NCI-H510A treated with DMSO at 0.1 percent for 48 hours (cell line): Measurements from ENCODE around the gene CXCR3.
"Not testable (repeated sequence)": the region's sequence is repeated elsewhere in the genome, so short reads cannot be mapped to it uniquely, and the experiment has no call there.

Experiments used
- DNase-seq: peaks from one replicate; lab custom pipeline; 2025; lab: John Stamatoyannopoulos, UW

Gene CXCR3

DNA sequence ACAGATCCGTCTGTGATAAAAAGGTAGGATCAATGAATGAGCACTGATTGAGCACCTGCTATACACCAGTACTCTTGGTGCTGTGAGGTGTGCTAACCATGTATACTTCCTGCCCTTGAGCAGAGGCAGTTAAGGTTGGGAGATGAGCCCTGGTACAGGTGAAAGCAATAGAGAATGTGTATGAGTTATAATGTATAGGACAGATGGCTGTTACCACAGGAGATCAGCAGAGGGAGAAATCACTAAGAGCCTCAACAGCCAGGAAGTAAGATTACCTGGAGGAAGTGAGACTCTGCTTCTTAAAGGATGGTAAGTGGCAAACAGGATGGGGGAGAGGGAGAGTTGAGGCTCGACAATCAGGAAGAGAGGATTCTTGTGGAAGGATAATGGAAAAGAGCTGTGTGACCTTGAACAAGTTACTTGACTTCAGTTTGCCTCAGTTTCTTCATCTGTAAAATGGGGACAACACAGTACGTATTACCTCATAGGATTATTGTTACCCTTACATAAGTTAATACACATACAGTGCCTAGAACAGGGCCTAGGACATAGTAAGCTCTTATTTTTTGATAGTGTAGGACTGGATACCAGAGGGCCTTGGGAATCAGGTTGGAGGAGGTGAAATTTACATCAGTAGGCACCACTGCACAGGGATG is 9.1 kb downstream of the CXCR3 start:
- no peak for DNase-seq

DNA sequence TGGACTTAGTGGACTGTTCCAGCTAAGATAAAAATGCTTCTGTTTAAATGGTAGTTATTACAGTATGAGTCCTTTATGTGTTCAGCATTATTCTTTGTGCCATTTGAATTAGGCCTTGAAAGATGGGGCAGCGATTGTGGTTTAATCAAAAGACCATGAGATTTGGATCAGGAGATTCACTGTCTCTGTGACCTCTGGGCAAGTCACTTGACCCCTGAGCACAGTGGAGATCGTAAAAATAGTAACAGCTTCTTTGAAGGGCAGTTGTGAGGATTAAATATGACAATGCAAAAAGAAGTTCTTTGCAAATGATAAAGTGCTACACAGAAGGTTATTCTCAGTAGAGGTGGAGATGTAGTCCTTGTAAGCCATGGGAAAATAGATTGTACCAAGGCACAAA is 10.8 kb downstream of the CXCR3 start:
- DNase-seq: no peak

DNA sequence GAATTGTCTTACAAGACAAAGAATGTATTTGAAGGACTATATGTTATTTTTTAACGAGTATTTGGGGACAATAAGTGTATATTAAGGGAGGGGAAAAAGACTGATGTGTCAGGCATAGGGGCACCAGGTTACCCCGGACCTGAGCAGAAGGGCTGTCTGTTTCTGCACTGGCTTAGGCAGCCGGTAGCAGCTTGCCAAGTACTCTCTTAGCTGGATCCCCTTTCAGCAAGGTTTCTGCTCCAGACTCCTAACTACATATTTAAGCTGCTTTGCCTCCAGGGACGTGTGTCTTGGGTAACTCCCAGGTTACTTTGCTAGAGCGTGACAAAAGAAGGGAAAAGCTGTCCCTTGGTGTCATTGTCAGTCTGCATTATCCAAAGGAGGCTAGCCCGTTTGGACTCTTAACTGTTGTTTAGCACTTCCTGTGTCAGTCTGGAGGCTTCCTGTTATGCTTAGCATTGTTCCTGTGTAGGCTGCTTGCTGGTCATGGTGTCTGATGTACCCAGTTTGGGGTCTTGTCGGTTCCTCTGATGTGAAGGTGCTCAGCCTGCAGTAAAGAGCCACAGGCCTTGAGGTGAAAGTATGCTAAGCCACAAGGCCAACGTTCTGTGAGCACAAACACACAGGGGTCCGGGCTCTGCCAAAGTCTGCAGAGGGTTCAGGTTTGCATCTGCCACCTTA is 11.6 kb downstream of the CXCR3 start:
- DNase-seq: no peak

DNA sequence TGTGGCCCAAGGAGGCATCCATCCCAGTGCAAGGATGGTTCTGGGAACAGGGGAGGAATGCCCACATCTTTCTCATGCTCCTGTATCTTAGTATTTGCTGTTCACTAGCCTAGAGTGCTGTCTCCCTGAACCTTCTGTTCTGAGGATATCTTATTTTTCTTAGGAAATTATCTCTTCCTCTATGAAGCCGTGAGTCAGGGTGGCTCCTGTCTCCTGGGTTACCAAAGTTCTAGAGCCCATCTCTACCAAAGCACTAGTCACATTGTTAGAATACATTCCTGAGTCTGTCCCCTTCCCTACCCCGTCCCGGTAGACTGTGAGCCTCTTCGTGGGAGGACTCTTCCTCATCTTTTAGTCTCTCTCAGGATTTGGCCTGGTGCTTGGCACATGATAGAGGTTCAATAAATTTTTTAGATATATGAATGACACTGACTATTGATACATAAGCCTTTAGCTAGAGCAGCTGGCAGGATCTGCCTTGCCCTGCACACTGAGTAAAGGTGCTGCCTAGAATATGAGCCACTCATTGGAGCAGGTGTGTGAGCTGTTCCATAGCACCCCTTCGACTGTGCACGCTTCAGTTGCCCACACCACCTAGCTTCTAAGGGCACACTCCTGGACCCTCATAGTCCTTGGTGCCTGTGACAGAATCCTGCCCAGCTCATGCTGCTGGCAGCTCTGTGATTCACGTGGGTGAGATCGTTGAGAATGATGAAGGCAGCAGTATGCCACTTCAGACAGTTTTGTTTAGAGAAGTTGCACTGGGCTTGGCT is 13.3 kb downstream of the CXCR3 start:
- DNase-seq: no peak

DNA sequence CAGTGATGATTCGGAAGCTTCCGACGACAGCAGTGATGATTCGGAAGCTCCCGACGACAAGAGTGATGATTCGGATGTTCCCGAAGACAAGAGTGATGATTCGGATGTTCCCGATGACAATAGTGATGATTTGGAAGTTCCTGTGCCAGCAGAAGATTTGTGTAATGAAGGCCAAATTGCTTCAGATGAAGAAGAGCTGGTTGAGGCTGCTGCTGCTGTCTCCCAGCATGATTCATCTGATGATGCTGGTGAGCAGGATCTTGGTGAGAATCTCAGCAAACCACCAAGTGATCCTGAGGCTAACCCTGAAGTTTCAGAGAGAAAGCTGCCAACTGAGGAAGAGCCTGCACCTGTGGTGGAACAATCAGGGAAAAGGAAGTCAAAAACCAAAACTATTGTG is 14.2 kb downstream of the CXCR3 start:
- DNase-seq: no peak

DNA sequence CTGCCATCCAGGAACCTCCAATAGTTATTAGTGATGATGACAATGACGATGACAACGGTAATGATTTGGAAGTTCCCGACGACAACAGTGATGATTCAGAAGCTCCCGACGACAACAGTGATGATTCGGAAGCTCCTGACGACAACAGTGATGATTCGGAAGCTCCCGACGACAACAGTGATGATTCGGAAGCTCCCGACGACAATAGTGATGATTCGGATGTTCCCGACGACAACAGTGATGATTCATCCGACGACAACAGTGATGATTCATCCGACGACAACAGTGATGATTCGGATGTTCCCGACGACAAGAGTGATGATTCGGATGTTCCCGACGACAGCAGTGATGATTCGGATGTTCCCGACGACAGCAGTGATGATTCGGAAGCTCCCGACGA is 14.7 kb downstream of the CXCR3 start:
- DNase-seq: no peak

DNA sequence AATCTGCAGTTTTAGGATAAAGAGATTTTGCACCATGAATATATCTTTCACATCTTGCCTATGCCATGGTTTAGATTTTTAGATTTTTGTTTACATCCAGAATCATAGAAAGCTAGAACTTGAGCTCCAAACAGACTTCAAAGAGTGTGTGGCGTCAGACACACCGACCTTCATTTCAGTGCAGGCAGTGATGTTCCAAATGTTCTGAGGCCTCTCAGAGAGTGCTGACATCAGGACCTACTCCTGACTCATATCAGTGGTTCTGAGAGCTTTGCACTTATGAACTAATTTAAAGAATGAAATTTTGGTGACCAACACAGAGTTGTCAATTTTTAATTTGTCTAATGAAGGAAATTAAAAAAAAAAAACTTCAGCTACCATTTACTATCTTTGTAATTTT is 18.3 kb downstream of the CXCR3 start:
- no peak for DNase-seq

DNA sequence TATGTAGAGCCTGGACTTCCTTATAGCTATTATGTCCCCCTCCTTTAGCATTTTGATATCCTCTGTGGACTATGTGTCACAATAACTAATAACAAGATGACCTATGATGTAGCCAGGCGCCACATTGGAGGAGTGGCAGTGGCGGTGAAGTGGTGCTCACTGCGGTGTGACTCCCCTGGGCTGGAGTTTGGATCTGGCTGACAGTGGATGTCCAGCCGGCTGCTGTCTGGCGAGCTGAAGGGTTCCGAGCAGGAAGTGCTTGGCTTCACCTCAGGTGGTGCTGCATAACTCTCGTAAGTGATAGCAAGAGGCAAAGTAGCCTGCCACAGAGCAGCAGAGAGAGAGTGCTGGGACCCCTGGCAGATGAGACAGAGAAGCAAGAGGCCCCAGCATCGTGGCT is 25.1 kb downstream of the CXCR3 start:
- DNase-seq: not testable (repeated sequence)

DNA sequence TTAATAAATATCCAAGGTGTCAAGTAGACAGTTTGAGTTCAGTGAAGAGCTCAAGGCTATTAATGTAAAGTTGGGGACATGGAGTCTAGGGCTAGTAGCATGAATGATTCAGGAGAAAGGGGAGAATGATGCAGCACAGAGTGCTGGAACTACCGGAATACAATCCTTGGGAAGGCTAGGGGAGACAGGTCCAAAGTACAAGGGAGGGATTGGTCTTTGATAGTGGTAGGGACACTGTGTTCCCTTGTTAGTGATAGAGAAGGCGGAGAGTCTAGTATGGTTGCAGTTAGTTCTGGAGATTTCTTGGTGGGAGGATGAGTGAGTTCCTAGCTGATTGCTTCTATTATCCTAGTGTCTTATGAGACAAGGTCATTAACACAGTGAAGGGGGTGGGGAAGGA is 31.4 kb downstream of the CXCR3 start:
- DNase-seq: no peak

DNA sequence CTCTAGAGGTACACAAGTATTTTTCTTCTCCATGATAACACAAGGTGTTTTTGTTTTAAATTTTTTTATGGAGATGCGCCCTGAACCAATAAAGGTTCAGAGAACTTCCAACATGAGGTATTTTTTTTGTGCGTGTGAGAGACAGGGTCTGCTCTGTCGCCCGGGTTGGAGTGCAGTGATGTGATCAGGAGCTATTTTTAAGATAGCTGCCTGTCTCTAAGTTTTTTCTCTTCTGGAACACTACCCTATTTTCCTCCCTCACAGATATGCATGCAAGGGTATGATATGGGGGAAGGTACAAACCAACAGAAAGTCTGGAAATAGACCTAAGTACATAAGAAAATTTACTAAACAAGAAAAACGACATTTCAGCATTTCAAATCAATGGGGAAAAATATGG is 37.1 kb downstream of the CXCR3 start:
- no peak for DNase-seq

DNA sequence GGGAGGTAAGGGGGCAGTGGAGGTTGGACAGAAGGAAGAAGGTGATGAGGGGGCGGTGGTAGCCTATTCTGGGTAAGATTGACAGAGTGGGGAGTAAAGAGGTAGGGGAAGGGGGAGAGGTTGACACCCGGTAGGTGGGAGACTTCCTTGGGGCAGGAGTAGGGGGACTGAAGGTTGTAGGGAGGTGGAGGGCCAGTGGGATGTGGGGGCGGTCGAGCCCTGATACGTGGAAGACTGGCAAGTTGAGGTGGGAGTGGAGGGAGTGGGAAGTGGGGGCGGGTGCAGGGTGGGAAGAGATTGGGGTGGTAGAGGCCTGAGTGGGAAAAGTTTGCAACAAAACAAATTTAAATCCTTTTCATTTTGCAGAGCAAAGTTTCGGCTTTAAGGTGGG is 38.3 kb downstream of the CXCR3 start:
- DNase-seq: no peak

DNA sequence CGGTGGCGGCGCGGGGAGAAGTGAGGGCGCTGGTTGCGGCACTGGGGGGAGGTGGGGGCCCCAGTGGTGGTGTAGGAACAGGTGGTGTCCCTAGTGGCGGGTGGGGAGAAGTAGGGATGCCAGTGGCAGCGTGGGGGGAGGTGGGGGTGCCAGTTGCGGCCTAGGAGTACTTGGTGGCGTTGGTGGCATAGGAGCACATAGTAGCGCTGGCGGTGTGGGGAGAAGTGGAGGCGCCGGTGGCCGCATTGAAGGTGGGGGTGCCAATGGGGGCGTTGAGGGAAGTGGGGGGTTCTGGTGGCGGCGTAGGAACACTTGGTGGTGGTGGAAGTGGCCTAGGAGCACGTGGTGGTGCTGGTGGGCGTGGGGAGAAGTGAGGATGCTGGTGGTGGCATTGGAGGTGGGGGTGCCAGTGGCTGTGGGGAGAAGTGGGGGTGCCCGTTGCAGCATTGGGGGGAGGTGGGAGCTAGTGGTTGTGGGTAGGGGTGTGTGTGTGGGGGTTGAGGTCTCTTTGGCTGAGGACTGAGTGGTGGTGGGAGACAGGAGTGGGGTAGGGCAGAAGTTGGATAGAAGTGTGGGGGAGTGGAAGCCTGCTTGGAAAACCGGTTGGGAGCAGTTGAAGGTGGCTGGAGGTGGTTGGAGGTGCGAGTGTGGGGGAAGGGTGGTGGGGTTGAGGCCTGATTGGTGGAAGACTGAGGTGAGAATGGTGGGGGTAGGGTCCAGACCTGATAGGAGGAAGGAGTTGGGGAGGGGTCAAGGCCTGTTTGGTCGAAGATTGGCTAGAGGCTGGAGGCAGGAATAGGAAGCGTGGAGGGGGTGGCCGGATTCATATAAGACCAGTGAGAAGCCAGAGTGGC is 38.9 kb downstream of the CXCR3 start:
- no peak for DNase-seq

DNA sequence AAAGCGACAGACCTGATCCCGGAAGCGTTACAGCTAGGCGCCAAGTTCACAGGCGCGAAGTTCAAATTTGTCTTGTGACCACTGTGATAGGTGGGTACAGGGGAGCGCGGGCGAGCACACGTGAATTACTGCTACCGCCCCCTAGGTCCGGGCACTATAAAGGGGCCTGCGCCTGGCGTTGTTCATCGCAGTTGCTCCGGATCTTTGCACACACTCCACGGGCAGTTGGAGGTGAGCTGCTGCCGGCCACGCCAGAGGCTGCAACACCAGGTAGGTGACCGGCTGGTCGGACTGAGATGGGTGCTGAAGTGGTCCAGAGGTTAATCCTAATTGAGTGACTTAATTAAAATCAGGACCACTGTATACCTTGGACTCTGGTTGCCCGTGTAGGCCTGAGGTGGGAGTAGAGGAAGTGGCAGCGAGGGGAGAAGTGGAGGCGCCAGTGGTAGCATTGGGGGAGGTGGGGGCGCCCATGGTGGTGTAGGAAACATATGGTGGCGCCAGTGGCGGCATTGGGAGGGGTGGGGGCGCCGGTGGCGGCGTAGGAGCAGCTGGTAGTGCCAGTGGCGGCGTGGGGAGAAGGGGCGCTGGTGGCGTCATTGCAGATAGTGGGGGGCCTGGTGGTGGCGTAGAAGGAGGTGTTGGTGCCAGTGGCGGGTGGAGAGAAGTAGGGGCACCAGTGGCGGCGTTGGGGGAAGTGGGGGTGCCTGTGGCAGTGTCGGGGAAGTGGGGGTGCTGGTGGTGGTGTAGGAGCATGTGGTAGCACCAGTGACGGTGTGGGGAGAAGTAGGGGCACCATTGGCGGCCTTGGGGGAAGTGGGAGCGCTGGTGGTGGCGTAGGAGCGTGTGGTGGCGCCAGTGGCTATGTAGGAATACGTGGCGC is 39.8 kb downstream of the CXCR3 start, which contains the start of gene GCNA:
TSS of gene GCNA (plus strand) at position 185 of the 883 bp plus-strand sequence. CDS start 2,385 bp downstream, outside the sequence.
- no peak for DNase-seq

DNA sequence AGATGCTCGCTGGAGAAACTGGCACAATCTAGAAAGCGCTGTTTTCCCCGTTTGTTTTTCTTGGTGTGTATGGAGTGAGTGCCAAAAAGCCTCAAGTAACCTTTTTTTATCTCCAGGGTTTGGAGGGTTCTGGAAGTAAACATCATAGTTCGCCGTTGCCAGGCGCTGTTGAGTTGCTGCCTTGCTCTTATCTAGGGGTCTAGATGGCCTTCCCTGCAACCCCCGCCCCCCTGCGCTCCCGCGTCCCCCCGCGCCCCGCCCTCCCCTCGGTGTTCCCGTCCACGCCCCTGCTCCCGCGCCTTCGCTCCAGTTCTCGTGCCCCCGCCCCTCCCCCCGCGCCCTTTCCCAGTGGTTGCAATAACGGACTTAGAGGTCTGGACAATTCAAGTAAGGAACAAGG is 40.6 kb downstream of the CXCR3 start:
- no peak for DNase-seq

DNA sequence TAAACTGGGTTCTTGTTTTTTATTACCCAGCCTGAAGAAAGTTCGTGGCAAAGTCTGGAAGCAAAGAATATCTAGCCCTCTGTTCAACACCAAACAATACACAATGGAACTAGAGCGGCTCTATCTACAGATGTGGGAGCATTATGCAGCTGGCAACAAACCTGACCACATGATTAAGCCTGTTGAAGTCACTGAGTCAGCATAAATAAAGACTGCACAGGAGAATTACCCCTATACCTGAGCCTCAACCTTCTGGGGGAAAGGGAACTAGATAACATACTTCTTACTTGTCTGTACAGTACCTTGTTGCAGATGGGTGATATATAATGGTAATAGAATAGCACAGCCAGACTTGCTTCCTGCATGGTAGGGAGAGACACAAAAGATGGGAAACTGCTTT is 44.7 kb downstream of the CXCR3 start:
- DNase-seq: no peak

DNA sequence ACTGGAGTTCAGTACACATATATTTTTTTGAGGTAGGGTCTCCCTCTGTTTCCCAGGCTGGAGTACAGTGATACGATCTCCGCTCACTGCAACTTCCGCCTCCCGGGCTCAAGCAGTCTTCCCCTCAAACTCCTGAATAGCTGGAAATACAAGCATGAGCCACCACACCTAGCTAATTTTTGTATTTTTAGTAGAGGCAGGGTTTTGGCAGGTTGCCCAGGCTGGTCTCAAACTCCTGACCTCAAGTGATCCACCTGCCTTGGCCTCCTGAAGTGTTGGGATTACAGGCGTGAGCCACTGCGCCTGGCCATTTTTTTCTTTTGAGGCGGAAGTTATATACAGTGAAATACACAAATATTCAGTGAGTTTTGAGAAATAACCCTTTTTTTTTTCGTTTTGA is 46.9 kb downstream of the CXCR3 start:
- DNase-seq: not testable (repeated sequence)
